UCSD-AML1 (cell line): ENCODE data around the gene NF1.
"Not testable (repeated sequence)": the region's sequence is repeated elsewhere in the genome, so short reads cannot be mapped to it uniquely, and the experiment has no call there.

Source experiments
- DNase-seq: peaks from one replicate; lab custom pipeline; 2025; ENCODE audit not compliant: unreplicated experiment; lab: John Stamatoyannopoulos, UW

The NF1 gene

DNA sequence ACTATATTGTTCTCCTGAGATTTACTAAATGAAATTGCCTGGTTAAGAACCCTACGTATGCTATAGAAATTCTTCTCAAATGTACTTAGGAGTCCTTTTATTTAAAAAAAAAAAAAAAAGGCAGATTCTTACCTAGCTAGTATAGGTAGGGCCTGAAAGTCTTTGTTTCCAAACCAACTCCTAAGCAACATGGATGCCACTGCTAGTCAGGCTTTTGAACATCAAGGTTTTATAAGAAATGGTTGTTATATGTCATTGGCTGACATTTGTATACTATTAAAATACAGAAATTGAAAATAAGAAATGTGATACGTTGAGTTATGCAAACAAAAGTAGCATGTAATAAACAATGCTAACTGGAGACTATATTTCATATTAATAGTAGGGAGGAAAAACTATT lies 225.5 kb downstream of the NF1 start:
- DNase-seq, result no peak

- DNase-seq, result no peak
Measured at GRCh38 chr17:31320791-31321190, 226.0 kb downstream of the NF1 start.

GRCh38 chr17:31321481-31321880 lies 226.7 kb downstream of the NF1 start, which contains the start of gene EVI2A:
EVI2A (minus strand) TSS chr17:31321622; CDS start chr17:31319013, 2,609 bp downstream.
- DNase-seq, result peak; percentile 57

DNA sequence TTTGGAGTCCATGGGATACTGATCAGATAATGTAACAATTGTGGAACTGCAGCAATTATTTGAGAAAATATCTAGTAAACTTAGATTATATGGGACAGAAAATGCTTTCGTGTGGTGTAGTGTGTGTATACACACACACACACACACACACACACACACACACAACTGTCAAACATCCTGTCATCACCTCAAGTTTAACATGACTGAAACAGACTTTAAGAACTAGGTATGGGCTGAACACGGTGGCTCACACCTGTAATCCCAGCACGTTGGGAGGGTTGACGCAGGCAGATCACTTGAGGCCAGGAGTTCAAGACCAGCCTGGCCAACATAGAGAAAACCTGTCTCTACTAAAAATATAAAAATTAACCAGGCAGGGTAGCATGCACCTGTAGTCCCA lies 227.2 kb downstream of the NF1 start:
- DNase-seq, result no peak

DNA sequence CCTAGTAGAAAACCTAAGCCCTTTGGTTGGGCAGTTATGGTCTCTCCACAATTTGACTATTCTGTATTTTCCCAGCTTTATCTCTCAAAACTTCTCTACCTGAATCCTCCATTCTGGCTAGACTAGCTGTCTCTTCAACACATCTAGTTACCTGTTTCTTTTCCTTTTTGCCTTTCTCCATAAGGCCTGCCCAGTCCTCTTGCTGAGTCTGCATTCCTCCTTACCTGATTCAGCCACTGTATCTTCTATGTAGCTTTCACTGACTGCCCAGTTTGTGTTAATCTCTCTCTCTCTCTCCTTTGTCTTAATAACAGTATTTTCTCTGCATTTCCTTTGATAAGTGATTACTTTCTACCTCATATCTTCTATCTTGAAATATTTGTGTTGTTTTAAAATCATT lies 228.8 kb downstream of the NF1 start:
- no peak for DNase-seq

DNA sequence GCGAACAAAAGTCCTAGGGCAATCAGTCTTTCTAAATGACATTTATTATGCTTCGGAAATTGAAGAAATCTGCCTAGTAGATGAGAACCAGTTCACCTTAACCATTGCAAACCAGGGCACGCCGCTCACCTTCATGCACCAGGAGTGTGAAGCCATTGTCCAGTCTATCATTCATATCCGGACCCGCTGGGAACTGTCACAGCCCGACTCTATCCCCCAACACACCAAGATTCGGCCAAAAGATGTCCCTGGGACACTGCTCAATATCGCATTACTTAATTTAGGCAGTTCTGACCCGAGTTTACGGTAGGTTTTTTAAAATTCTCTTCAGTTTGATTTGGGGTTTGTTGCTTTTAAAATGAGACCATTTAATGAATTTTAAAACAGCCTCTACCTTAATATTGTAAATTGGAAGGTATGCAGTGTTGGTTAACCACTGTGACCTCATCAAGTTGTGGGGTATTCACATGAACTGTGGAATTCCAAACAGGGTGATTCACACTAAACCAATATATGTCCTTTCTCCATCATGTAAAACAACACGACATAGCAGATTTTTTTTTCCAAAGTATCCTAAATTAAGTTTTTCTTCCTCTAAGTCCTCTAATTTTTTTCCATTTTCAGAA lies 232.9 kb downstream of the NF1 start:
- no peak for DNase-seq

- DNase-seq, result no peak
Measured at GRCh38 chr17:31328160-31328535, 233.4 kb downstream of the NF1 start.

DNA sequence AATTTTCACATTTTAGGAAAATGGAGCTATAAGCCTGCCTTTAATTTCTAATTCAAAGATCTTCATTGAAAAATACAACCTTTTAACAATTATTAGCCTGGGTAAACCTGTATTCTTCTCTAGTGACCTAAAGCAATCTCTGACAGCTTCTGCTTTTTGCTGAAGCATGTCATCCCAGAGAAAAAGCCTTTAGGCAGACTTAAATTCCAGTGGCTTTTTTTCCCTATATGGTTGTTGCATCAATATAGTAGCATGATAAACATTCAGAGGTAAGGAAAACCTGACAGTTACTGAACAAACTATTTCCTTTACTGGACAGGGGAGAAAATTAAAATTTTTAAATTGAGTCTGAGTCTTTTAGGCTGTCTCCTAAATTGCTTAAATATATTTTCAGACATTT lies 234.4 kb downstream of the NF1 start:
- no peak for DNase-seq

DNA sequence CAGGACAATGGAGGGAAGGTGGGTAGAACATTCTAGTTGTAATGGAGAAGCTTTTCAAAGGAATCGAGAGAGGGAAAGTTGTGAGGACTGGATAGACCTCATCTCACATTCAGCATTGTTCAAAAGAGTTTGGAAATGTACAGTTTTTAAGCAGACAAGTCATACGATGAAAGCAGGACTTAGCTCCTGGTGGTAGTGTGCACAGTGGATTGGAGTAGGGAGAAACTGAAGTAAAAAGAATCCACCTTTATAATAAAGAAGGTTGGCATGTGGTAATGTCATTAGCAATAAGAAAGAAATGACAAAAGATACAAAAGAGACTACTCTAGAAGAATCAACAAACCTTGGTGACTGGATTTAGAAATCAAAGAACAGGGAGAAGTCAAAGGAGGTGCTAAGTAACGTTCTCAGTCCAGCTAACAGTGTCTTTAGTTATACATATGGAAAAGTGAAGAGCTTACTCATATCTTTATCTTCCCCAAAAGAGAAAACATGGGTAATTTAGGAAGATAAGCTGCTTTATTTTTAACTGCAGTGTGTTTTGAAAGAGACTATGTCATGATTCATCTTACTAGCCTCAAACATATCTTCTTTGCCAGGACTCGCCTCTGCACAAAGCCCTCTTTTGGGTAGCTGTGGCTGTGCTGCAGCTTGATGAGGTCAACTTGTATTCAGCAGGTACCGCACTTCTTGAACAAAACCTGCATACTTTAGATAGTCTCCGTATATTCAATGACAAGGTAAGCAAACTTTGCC lies 245.3 kb downstream of the NF1 start:
- DNase-seq, result no peak

DNA sequence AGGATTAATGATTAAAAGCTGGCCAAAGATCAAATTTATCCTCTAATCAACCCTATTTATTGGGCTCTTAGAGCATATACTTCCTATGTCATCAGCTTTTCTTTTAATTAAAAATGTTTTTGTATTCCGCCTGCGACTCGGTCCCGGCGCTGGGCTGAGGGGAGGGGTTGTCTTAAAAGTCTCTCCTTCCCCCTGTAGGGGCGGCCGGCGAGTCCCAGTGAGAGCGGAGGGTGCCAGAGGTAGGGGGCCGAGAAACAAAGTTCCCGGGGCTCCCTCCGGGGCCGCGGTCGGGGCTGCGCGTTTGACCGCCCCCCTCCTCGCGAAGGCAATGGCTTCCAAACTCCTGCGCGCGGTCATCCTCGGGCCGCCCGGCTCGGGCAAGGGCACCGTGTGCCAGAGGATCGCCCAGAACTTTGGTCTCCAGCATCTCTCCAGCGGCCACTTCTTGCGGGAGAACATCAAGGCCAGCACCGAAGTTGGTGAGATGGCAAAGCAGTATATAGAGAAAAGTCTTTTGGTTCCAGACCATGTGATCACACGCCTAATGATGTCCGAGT lies 250.5 kb downstream of the NF1 start:
- not testable (repeated sequence) for DNase-seq

GRCh38 chr17:31349454-31349853 lies 254.7 kb downstream of the NF1 start:
- no peak for DNase-seq

DNA sequence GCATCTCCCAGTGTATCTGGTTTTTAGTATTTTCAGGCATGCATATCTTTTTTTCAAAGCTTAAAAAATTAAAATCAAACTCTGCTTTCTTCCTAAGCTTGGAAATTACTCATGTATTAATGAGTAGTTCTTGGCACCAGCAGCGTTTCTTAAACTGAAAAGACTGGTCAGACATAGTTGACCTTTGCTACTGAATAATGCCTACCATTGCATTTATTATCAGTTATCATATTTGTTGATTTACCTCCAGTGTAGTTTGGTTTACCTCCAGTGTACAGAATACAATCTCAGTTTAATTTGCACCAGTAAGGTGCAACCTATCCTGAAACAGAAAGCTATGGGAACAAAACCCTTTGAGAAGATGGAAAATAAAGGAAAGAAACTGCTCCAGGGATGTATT lies 261.2 kb downstream of the NF1 start:
- DNase-seq, result no peak

GRCh38 chr17:31357091-31357490 lies 262.3 kb downstream of the NF1 start:
- no peak for DNase-seq

DNA sequence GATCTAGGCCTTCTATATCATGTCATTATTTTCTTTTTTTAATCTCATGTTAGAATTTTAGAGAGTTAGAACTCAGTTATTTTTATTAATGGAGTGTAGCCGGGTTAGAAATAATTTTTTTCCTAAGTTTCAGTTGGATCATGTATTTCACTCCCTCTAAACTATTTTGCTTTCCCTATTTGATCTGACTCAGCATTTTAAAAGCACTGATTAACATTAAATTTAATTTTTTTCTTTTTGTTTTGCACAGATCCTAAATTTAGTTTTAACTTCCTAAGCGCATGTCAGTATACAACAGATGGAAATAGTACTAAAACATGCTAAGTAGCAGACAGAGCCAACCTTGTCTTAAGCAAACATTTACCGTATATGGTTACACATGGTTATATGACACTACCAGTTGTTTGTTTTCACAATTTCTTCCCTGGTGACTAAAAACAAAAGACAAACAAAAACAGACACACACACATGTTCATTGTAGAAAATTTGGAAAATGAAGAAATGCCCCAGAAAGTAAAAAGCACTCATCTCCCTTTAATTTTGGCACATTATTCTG lies 263.1 kb downstream of the NF1 start:
- no peak for DNase-seq

- no peak for DNase-seq
Measured at GRCh38 chr17:31364012-31364411, 269.2 kb downstream of the NF1 start.

DNA sequence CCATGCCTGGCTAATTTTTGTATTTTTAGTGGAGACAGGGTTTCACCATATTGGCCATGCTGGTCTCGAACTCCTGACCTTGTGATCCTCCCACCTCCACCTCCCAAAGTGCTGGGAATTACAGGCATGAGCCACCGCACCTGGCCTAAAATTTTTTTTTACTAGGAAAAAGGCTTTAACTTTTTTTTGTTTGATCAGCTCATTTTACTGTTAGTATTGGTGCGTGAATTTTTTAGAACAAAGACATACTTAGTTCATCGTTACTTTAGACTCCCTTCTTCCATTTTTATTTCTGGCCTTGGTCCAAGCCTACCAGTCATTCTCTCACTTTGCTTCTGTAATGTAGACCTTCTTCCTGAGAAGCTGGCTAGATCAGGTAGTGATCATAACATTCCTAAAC lies 271.3 kb downstream of the NF1 start:
- DNase-seq, result no peak

GRCh38 chr17:31369266-31369665 lies 274.5 kb downstream of the NF1 start:
- no peak for DNase-seq

DNA sequence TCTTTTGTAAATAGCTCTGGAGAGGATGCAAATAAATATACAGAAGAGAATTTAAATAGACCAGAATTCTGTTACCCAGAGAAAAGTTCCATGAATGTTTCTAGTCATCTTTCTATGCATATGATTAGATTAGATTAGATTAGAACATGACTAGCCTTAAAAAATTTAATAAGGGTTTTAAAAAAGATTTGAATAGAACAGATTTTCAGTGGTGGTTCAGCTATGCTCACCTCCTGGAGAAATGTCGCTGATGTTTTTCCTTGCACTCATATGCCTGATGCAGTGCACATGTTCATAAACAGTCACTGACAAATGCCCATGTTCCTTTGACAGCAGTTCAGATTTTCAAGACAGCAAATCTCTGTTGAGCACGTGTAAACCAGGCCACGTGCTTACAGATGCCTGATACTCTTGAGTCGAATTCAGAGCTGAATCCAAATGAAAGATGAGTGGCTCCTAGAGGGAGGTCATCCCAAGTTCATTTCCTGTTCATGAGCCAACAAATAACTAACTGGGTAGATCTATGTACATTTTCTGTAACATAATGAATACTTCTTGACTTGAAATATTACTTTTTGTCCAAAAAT lies 276.8 kb downstream of the NF1 start:
- DNase-seq, result no peak

DNA sequence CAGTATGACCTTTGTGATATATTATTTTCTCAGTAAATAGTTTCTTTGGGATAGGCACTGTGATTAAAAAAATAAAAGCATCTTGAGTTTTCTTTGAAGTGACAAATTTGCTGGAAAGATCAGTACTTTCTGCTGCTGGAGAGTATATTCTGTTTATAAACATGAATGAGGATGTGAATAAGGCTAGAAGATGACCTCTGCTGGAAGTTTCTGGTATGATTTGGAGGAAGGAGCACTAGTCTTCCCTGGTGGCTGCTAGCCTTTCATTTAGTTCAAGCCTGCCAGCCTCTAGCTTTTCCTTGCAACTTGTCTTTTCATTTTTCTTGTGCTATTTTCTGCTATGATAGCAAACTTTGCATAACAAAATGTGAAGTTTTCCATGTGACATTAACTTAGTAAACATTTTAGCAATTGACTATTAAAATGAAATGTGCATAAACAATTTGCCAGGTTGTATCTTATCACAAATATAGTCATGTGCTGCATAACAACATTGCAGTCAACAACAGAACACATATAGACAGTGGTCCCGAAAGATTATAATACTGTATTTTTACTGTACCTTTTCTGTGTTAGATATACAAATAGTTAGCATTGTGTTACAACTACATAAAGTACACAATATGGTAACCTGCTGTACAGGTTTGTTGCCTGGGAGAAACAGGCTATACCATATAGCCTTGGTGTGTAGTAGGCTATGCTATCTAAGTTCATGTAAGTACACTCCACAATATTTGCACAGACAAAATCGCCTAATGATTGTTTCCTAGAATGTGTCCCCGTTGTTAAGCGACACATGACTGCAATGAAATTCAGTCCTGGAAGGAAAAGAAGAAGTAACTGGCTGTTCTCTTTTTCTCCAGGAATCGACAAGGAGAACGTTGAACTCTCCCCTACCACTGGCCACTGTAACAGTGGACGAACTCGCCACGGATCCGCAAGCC lies 278.6 kb downstream of the NF1 start:
- no peak for DNase-seq

DNA sequence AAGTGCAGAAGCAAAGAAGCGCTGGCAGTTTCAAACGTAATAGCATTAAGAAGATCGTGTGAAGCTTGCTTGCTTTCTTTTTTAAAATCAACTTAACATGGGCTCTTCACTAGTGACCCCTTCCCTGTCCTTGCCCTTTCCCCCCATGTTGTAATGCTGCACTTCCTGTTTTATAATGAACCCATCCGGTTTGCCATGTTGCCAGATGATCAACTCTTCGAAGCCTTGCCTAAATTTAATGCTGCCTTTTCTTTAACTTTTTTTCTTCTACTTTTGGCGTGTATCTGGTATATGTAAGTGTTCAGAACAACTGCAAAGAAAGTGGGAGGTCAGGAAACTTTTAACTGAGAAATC lies 279.3 kb downstream of the NF1 start:
- DNase-seq, result no peak

- DNase-seq, result no peak
Measured at GRCh38 chr17:31374503-31374902, 279.7 kb downstream of the NF1 start.
